Dendritic cell treated with granulocyte-macrophage colony-stimulating factor and Interleukin-4, amounts not matched to agents 40 ng/mL and 50 ng/mL, for 4 days (primary cell): ENCODE data around the gene RNLS.

Source experiments
- H3K27ac Mint-ChIP-seq: one replicate; pipeline ENCODE4 v1.8.0; 2022; ENCODE audit warnings: mild to moderate bottlenecking, mixed read lengths
- H3K27me3 Mint-ChIP-seq: one replicate; pipeline ENCODE4 v1.8.0; 2022; ENCODE audit warnings: mild to moderate bottlenecking, mixed read lengths
- H3K36me3 Mint-ChIP-seq: one replicate; pipeline ENCODE4 v1.8.0; 2022; ENCODE audit warnings: low read depth, mixed read lengths
- H3K4me1 Mint-ChIP-seq: one replicate; pipeline ENCODE4 v1.8.0; 2022; ENCODE audit warnings: low read depth, mixed read lengths
- H3K4me3 Mint-ChIP-seq: one replicate; pipeline ENCODE4 v1.8.0; 2022; ENCODE audit warnings: mild to moderate bottlenecking, moderate library complexity, mixed read lengths
- H3K9me3 Mint-ChIP-seq: one replicate; pipeline ENCODE4 v1.8.0; 2022; ENCODE audit warnings: mixed read lengths
- intact Hi-C: fragments of 100-400 bp; cut with micrococcal nuclease; formaldehyde crosslinking; loops from one replicate; pipeline ENCODE4 v1.15.0; 2022

The RNLS gene

DNA sequence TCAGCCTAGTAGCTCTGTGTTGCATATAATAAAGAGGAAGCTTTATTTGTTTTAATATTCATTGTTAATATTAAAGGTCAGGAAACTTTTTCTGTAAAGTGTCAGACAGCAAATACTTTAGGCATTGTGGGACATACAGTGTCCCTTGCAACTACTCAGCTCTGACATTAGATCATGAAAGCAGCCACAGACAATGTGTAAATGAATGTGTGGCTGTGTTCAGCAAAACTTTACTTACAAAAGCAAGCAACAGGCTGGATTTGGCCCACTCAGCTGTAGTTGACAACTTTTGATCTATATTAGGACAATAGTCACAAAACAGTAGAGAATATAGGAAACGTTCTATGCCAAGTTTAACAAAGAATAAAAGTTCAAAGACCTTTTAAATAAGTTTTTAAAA lies 173.3 kb downstream of the RNLS start:
- Mint-ChIP-seq H3K4me3 (no peak overlapping the region), H3K9me3 (peaks cover 13% of the 10 kb centered on the region), H3K36me3 (no peaks in the 10 kb centered on the region), H3K4me1 (peaks cover 9% of the 10 kb centered on the region), H3K27ac (no peak overlapping the region), H3K27me3 (no peaks in the 10 kb centered on the region)
- intact Hi-C loops, result no loop called here

DNA sequence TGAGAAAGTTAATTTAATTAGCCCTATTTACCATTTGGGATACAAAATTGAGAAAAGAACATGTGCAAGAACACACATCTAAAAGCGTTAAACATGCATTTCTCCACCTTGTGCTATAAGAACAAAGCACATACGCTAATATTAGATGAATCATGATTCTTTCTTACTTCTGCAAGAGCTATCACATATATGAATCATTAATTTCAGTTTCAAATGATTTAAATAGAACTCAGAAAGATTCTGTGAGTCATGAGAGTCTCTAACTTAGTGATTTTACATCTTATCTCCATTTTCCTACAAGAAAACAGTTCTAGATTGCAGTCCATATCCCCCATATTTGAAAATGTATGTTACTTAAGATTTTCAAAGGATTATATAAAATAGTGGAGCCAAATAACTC lies 173.9 kb downstream of the RNLS start:
- Mint-ChIP-seq H3K27me3 (no peaks in the 10 kb centered on the region), H3K36me3 (no peaks in the 10 kb centered on the region), H3K9me3 (peaks cover 13% of the 10 kb centered on the region), H3K4me1 (peaks cover 15% of the 10 kb centered on the region), H3K4me3 (no peak overlapping the region), H3K27ac (no peak overlapping the region)
- intact Hi-C loops, result no loop called here

DNA sequence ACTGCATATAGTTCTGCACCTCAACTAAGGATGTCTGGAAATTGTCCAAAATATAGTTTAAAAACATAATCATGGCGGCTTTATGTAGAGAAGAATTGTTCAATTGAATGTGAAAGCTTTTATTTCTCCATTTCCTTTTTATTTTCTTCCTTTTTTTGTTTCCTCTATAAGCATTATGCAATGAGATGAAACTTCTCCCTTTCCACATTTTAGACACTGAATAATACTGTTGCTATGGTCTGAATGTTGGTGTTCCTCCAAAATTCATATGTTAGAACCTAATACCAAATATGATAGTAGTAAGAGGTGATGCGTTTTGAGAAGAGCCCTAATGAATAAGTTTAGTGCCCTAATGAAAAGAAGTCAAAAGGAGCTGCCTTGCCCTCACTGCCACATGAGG lies 175.0 kb downstream of the RNLS start:
- no peaks in the 10 kb centered on the region for H3K36me3 Mint-ChIP-seq
- H3K9me3 Mint-ChIP-seq, result peaks cover 13% of the 10 kb centered on the region
- no peak overlapping the region for H3K4me3 Mint-ChIP-seq
- H3K4me1 Mint-ChIP-seq, result peaks cover 17% of the 10 kb centered on the region
- H3K27ac Mint-ChIP-seq, result no peak overlapping the region
- intact Hi-C loops, result no loop called here
- H3K27me3 Mint-ChIP-seq, result no peaks in the 10 kb centered on the region

DNA sequence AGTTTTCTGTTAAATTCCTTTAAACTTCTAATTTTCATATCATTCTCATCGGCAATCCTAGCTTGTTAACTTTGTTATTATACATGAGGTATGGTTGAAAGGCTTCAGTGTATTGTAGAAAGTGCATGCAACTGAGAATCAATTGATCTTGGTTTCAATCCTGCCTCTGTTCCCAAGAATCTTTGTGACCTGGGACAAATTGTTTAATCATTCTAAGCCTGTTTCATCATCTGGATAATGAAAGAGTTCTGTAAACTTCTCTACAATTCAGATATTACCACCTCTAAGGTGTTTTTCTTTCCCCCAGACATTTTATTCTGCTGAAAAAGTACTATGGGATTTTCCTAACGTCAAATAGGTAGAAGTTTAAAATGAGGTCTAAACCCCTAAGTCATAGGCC lies 179.0 kb downstream of the RNLS start:
- Mint-ChIP-seq H3K9me3 (peaks cover 13% of the 10 kb centered on the region), H3K36me3 (no peaks in the 10 kb centered on the region), H3K27ac (no peak overlapping the region), H3K27me3 (no peaks in the 10 kb centered on the region), H3K4me1 (peaks cover 17% of the 10 kb centered on the region), H3K4me3 (no peak overlapping the region)
- intact Hi-C loops, result no loop called here

DNA sequence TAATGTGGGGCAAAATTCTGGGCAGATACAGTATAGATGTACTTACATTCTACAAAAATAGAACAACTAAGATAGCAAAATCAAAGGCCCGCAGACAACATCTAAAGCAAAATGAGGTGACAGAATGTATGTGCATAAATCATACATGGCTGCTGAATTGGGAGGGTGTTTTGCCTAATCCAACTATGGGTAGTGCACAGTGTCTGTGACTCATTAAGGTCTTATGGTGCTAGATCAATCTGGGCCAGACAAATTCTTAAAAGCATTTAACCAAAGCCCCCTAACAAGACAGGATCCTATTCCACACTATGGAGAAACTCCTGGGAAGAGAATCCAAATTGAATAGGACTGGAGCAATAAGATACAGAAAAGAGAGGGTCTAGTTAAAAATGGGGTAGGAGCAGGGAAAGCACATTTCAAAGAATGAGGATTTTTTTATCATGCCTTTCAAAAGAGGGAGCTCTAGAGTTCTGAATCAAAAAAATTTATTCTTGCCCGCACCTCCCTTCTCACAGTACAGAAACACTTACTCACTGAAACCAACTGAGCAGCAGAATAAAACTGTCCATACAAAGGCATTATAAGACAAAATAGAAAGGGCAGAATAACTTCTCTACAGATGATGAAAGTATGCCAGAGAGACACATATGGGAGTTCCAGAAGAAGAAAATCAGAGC lies 181.3 kb downstream of the RNLS start:
- Mint-ChIP-seq H3K4me1 (peaks cover 9% of the 10 kb centered on the region), H3K27ac (no peak overlapping the region), H3K9me3 (peaks cover 28% of the 10 kb centered on the region), H3K36me3 (no peaks in the 10 kb centered on the region), H3K27me3 (no peaks in the 10 kb centered on the region), H3K4me3 (no peak overlapping the region)
- intact Hi-C loops, result no loop called here

DNA sequence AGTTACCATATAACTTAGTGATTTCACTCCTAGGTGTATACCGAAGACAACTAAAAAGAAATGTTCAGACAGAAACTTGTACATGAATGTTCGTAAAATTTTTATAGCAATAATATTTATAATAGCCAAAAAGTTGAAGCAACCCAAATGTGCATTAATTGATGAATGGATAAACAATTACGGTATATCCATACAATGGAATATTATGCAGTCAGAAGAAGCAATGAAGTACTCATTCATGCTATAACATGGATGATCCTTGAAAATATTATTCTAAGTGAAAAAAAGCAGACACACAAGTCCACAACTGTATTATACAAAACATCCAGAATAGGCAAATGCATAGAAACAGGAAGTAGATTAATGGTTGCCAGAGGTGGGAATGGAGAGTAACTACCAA lies 183.9 kb downstream of the RNLS start:
- peaks cover 2% of the 10 kb centered on the region for H3K4me1 Mint-ChIP-seq
- peaks cover 38% of the 10 kb centered on the region for H3K9me3 Mint-ChIP-seq
- no peak overlapping the region for H3K4me3 Mint-ChIP-seq
- H3K27me3 Mint-ChIP-seq, result no peaks in the 10 kb centered on the region
- H3K36me3 Mint-ChIP-seq, result peaks cover 9% of the 10 kb centered on the region
- H3K27ac Mint-ChIP-seq, result no peak overlapping the region
- intact Hi-C loops, result no loop called here

DNA sequence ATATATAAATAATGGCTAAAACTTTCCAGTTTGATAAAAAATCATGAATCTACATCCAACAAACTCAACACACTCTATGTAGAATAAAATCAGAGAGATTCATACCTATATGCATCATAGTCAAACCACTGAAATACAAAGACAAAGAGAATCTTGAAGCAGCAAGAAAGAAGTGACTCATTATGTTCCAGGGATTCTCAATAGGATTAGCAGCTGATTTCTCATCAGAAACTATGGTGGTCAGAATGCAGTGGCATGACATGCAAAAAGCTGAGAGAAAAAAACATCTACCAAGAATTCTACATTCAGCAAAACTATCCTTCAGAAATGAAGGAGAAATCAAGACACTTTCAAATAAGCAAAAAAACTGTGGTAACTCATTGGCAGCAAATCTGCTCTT lies 187.4 kb downstream of the RNLS start:
- peaks cover 9% of the 10 kb centered on the region for H3K36me3 Mint-ChIP-seq
- no peak overlapping the region for H3K27ac Mint-ChIP-seq
- H3K4me3 Mint-ChIP-seq, result no peak overlapping the region
- intact Hi-C loops, result no loop called here
- no peaks in the 10 kb centered on the region for H3K4me1 Mint-ChIP-seq
- H3K9me3 Mint-ChIP-seq, result peaks cover 38% of the 10 kb centered on the region
- no peaks in the 10 kb centered on the region for H3K27me3 Mint-ChIP-seq

DNA sequence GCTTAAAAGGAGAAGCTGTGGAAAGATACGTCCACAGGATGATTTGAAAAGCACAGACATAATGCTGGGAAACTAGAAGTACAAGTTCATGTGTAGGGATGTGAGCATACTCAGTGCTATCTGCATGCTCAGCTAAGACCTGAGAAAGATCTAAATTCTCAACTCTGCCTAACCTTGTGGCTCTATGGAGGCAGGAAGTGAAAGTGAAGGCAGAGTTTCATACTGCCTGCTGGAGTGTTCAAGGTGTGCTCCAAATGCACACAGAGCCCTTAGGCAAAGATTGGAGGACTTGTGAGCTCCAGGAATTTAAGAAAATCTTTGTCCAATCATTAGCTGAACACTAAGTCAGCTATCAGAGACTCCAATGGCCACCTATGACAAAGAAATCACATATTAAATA lies 190.9 kb downstream of the RNLS start:
- Mint-ChIP-seq H3K4me1 (no peaks in the 10 kb centered on the region), H3K27ac (no peak overlapping the region), H3K9me3 (peaks cover 22% of the 10 kb centered on the region), H3K4me3 (no peak overlapping the region), H3K27me3 (no peaks in the 10 kb centered on the region), H3K36me3 (peaks cover 9% of the 10 kb centered on the region)
- intact Hi-C loops, result no loop called here

DNA sequence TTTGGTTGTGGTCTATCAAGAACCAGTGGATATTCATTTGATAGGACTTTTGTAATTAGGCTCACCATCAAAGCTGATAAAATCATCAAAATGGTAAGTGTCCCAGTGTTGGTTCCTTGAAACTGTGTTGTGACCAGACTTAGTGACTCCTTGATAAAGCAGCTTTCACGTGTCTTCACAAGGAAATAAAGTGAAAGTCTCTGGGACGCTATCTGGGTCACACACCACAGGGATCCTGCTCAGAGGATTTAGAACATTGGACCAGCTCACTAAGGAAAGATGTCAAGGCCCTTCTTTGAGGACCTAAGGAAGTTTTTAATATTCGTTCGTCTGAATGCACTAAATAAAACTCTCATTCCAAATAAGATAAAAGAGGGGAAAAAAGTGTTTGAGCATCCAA lies 193.1 kb downstream of the RNLS start:
- Mint-ChIP-seq H3K27ac (no peak overlapping the region), H3K9me3 (peaks cover 4% of the 10 kb centered on the region), H3K4me1 (peaks cover 6% of the 10 kb centered on the region), H3K36me3 (peaks cover under 1% of the 10 kb centered on the region), H3K27me3 (no peaks in the 10 kb centered on the region), H3K4me3 (no peak overlapping the region)
- intact Hi-C loops, result no loop called here

DNA sequence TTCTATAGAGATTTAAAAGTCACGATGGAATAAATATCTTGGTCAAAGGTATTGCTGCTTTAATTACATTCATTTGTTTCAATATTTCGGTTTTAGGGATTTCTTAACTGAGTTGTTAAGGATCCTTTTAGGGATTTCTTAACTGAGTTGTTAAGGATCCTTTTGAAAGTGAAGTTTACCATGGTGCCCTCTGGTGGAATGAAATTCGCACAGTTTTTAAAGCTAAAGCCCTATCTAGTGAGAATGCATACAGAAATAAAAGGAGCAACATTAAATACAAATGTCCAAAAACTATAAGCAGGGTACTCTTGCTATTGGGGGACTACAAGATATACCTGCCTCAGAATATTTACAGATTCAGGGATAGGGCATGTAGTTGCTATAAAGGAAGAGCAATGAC lies 193.7 kb downstream of the RNLS start:
- Mint-ChIP-seq H3K27ac (no peak overlapping the region), H3K4me3 (no peak overlapping the region), H3K27me3 (no peaks in the 10 kb centered on the region), H3K9me3 (no peaks in the 10 kb centered on the region), H3K36me3 (no peaks in the 10 kb centered on the region), H3K4me1 (peaks cover 6% of the 10 kb centered on the region)
- intact Hi-C loops, result loop anchor here (1.0 to 10.0 kb wide), 3 partner anchors 115 to 529 kb away; no protein-coding TSS in a partner anchor

DNA sequence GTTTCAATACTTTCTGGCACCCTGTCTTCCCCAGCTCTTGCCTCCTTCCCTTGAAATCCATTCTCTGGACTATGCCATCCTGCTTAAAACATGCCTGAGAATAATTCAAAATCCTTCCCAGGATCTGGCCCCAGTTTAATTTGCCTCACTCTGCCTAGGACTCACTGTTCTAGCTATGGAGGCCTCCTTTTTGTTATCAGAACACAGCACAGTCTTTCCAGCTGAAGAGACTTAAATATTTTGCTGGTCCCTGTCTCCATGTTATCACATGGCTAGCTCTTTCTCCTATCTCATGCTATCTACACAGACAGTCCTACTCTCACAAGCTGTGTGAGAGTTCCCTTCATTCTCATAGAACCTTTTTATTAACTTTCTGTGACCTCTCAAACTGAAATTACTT lies 194.8 kb downstream of the RNLS start:
- no peaks in the 10 kb centered on the region for H3K9me3 Mint-ChIP-seq
- no peak overlapping the region for H3K27ac Mint-ChIP-seq
- H3K27me3 Mint-ChIP-seq, result no peaks in the 10 kb centered on the region
- intact Hi-C loops, result loop anchor here (5.0 to 10.0 kb wide), 2 partner anchors 114 to 164 kb away; no protein-coding TSS in a partner anchor
- peaks cover 6% of the 10 kb centered on the region for H3K4me1 Mint-ChIP-seq
- H3K36me3 Mint-ChIP-seq, result no peaks in the 10 kb centered on the region
- no peak overlapping the region for H3K4me3 Mint-ChIP-seq

DNA sequence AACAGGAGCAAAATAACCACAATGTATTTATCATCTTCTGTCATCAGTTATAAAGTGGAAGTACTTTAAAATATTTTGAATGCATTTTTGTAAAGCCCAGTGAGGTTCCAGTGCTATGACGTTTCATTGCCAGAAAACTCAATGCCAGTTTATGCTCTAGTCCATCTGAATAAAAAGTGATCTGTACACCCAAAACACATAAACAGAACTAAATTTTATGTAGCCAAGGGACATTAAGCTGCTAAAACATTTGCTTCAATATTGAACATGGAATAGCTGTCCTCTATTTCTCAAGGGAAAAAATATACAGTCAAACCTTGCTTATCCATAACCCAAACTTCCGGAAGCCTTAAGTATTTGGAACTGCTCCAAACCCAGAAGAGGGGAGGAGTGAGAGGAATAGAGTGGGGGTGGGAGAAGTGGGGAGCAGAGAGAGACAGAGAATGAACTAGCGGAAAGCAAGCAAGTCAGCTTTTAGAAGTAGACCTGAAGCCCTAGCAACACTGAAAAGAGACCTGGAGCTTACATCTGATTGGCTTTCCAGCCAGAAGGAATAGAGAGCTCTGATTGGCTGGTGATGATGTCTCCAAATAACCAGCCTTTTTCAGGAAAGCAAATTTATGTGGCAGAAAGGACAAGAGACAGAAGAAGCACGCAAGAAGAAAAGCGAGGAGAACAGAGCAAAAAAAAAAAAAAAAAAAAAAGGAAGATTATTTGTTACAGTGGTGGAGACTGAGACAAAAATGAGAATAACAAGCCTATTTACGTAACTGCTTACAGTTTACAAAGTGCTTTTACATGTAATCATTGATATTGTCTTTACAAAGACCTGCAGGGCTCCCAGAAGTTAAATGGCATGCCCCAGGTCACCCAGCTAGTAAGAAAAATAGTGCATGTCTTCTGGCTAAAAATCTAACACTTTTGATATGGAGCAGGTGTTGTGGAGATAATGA lies 196.0 kb downstream of the RNLS start:
- Mint-ChIP-seq H3K27me3 (no peaks in the 10 kb centered on the region), H3K4me3 (no peak overlapping the region), H3K9me3 (no peaks in the 10 kb centered on the region), H3K4me1 (peaks cover 6% of the 10 kb centered on the region), H3K27ac (no peak overlapping the region), H3K36me3 (no peaks in the 10 kb centered on the region)
- intact Hi-C loops, result loop anchor here (5.0 to 10.0 kb wide), 2 partner anchors 112 to 165 kb away; no protein-coding TSS in a partner anchor

DNA sequence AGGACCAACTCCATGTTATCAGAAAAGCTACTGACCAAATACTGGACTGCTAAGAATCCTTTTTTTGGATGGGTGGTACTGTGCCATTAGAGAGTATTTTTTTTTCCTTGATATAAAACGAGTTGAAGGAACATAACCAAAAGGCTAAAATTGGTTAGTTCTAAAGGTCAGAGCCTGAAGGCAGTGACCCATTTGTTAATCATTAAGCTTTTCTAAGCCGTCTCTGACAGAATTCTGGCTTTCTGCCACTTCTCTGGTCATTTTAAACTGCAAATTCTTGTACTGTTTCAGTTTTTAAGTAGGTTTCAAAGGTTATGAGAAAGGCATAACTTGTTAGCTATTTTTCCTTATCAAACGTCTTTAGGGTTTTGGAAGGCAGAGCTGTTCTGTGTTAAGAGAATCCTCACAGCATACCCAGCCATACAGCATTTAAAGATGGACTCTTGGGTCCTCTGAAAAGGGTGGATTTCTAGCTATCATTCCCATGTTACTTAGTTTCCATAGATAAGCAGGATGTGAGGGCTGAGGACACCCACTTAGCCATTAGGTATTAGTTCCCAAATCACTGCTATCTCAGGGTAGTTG lies 196.8 kb downstream of the RNLS start:
- Mint-ChIP-seq H3K4me1 (peaks cover 6% of the 10 kb centered on the region), H3K27ac (no peak overlapping the region), H3K27me3 (no peaks in the 10 kb centered on the region), H3K36me3 (no peaks in the 10 kb centered on the region), H3K4me3 (no peak overlapping the region), H3K9me3 (no peaks in the 10 kb centered on the region)
- intact Hi-C loops, result loop anchor here (5.0 to 10.0 kb wide), 2 partner anchors 111 to 166 kb away; no protein-coding TSS in a partner anchor
